ENCODE measurements around the gene BFSP1.
A peak's percentile ranks its signal among the peaks of the same experiment; 100 is the strongest.

The BFSP1 gene

GRCh38 chr20:17530716-17531664 lies at the start of gene BFSP1:
Gene BFSP1, minus strand, starts transcription at chr20:17531379. Its CDS starts 50 bp downstream, at chr20:17531329.
- FAIRE-seq, result peak; percentile 50
- peak; percentile 84 for DNase-seq (ENCODE audit: low spot score)

GRCh38 chr20:17580895-17581294 lies 49.7 kb upstream of the BFSP1 start:
- no peak for DNase-seq (ENCODE audit: low spot score)
- FAIRE-seq, result no peak

GRCh38 chr20:17579369-17580039 lies 48.3 kb upstream of the BFSP1 start:
- FAIRE-seq, result no peak
- no peak for DNase-seq (ENCODE audit: low spot score)

GRCh38 chr20:17576215-17576614 lies 45.0 kb upstream of the BFSP1 start:
- no peak for FAIRE-seq
- no peak for DNase-seq (ENCODE audit: low spot score)

GRCh38 chr20:17573463-17573862 lies 42.3 kb upstream of the BFSP1 start:
- FAIRE-seq, result no peak
- DNase-seq (ENCODE audit: low spot score), result no peak

GRCh38 chr20:17572034-17572638 lies 41.0 kb upstream of the BFSP1 start:
- FAIRE-seq (no peak), DNase-seq (ENCODE audit: low spot score) (no peak)

- no peak for FAIRE-seq
- DNase-seq (ENCODE audit: low spot score), result no peak
Measured at GRCh38 chr20:17571153-17571527, 40.0 kb upstream of the BFSP1 start.

GRCh38 chr20:17570347-17571152 lies 39.4 kb upstream of the BFSP1 start:
- DNase-seq (ENCODE audit: low spot score) (peak; percentile 38), FAIRE-seq (no peak)

GRCh38 chr20:17569616-17570346 lies 38.6 kb upstream of the BFSP1 start, which contains the start of gene DSTN:
Gene DSTN, plus strand, starts transcription at chr20:17570075. Its CDS starts 134 bp downstream, at chr20:17570209.
- DNase-seq (ENCODE audit: low spot score), result peak; percentile 95
- FAIRE-seq, result peak; percentile 85

GRCh38 chr20:17568972-17569521 lies 37.9 kb upstream of the BFSP1 start:
- no peak for FAIRE-seq

GRCh38 chr20:17568045-17568788 lies 37.0 kb upstream of the BFSP1 start:
- DNase-seq (ENCODE audit: low spot score) (peak; percentile 4), FAIRE-seq (no peak)

More at GRCh38 chr20:17568972-17569521, 37.9 kb upstream of the BFSP1 start:
- peak; percentile 78 for DNase-seq (ENCODE audit: low spot score)

- DNase-seq (ENCODE audit: low spot score) (no peak), FAIRE-seq (no peak)
Measured at GRCh38 chr20:17566345-17566744, 35.2 kb upstream of the BFSP1 start.

GRCh38 chr20:17565169-17565845 lies 34.1 kb upstream of the BFSP1 start:
- FAIRE-seq, result no peak
- no peak for DNase-seq (ENCODE audit: low spot score)

GRCh38 chr20:17562804-17563305 lies 31.7 kb upstream of the BFSP1 start:
- FAIRE-seq, result no peak

GRCh38 chr20:17560344-17561074 lies 29.3 kb upstream of the BFSP1 start:
- FAIRE-seq, result no peak

More at GRCh38 chr20:17562804-17563305, 31.7 kb upstream of the BFSP1 start:
- no peak for DNase-seq (ENCODE audit: low spot score)

GRCh38 chr20:17559338-17559737 lies 28.2 kb upstream of the BFSP1 start:
- FAIRE-seq (no peak), DNase-seq (ENCODE audit: low spot score) (no peak)

More at GRCh38 chr20:17560344-17561074, 29.3 kb upstream of the BFSP1 start:
- no peak for DNase-seq (ENCODE audit: low spot score)

GRCh38 chr20:17558941-17559304 lies 27.7 kb upstream of the BFSP1 start:
- no peak for DNase-seq (ENCODE audit: low spot score)
- FAIRE-seq, result no peak
